Subcutaneous abdominal adipose tissue (tissue), 5 donors: ENCODE measurements around the gene TAF1.
"Not testable (repeated sequence)": the region's sequence is repeated elsewhere in the genome, so short reads cannot be mapped to it uniquely, and the experiment has no call there.

Source experiments
- H3K27ac ChIP-seq: one replicate; pipeline ENCODE4 v1.7.0; 2013; ENCODE audit warnings: low read depth, mild to moderate bottlenecking, inconsistent platforms, low read length, moderate library complexity
- H3K27me3 ChIP-seq, 5 donors: one replicate each; pipeline ENCODE4 v1.7.0; 2013; ENCODE audit warnings: low read length in 5 of 5, inconsistent platforms in 1 of 5; ENCODE audit not compliant: control insufficient read depth in 5 of 5, insufficient read depth in 4 of 5
- H3K36me3 ChIP-seq, 5 donors: one replicate each; pipeline ENCODE4 v1.7.0; 2013; ENCODE audit warnings: low read length in 5 of 5; ENCODE audit not compliant: control insufficient read depth in 5 of 5, insufficient read depth in 5 of 5
- H3K4me1 ChIP-seq, 5 donors: one replicate each; pipeline ENCODE4 v1.7.0; 2013; ENCODE audit warnings: low read length in 5 of 5, mild to moderate bottlenecking in 3 of 5, moderate library complexity in 1 of 5; ENCODE audit not compliant: control insufficient read depth in 5 of 5, insufficient read depth in 5 of 5
- H3K4me3 ChIP-seq, 5 donors: one replicate each; pipeline ENCODE4 v1.7.0; 2013; ENCODE audit warnings: low read length in 5 of 5, low read depth in 1 of 5
- H3K9ac ChIP-seq, 5 donors: one replicate each; pipeline ENCODE4 v1.7.0; 2013; ENCODE audit warnings: low read length in 5 of 5, mild to moderate bottlenecking in 4 of 5, moderate library complexity in 3 of 5
- H3K9me3 ChIP-seq, 5 donors: one replicate each; pipeline ENCODE4 v1.7.0; 2013; ENCODE audit warnings: low read length in 5 of 5; ENCODE audit not compliant: control insufficient read depth in 5 of 5
- donor health status: healthy.
- donor health status: healthy.
- donor health status: healthy.
- donor health status: healthy.
- donor health status: healthy.

Gene TAF1

GRCh38 chrX:71493111-71493613 lies 127.0 kb downstream of the TAF1 start:
- Histone ChIP-seq H3K4me1 (peaks cover 0 to 10% (median 4%) of the 10 kb centered on the region in 5 donors), H3K9me3 (peaks cover 0 to 4% (median 0%) of the 10 kb centered on the region in 5 donors), H3K36me3 (no peaks in the 10 kb centered on the region), H3K4me3 (peak overlapping the region in 4 of 5 donors; percentile 58 to 79 (median 68)), H3K9ac (peak overlapping the region in 1 of 5 donors; percentile 55), H3K27ac (peak overlapping the region; percentile 45), H3K27me3 (peaks cover 0 to 2% (median 0%) of the 10 kb centered on the region in 5 donors)

- H3K9ac ChIP-seq, H3K4me1 ChIP-seq, H3K36me3 ChIP-seq, H3K27me3 ChIP-seq, H3K4me3 ChIP-seq, H3K27ac ChIP-seq, H3K9me3 ChIP-seq: not testable (repeated sequence)
Measured at GRCh38 chrX:71495979-71496378, 129.8 kb downstream of the TAF1 start.

GRCh38 chrX:71496476-71496875 lies 130.3 kb downstream of the TAF1 start:
- Histone ChIP-seq H3K4me3 (no peak overlapping the region), H3K36me3 (no peaks in the 10 kb centered on the region), H3K27me3 (peaks cover 0 to 2% (median 0%) of the 10 kb centered on the region in 5 donors), H3K9ac (no peak overlapping the region), H3K4me1 (peaks cover 0 to 10% (median 4%) of the 10 kb centered on the region in 5 donors), H3K27ac (no peak overlapping the region), H3K9me3 (peaks cover 0 to 4% (median 0%) of the 10 kb centered on the region in 5 donors)

- not testable (repeated sequence) for H3K4me3 ChIP-seq, H3K27ac ChIP-seq, H3K36me3 ChIP-seq, H3K27me3 ChIP-seq, H3K9ac ChIP-seq, H3K4me1 ChIP-seq, H3K9me3 ChIP-seq
Measured at GRCh38 chrX:71502080-71502479, 135.9 kb downstream of the TAF1 start.

GRCh38 chrX:71504346-71504745 lies 138.2 kb downstream of the TAF1 start:
- peaks cover 0 to 4% (median 0%) of the 10 kb centered on the region in 5 donors for H3K9me3 ChIP-seq
- no peak overlapping the region for H3K9ac ChIP-seq
- H3K27me3 ChIP-seq = no peaks in the 10 kb centered on the region
- H3K36me3 ChIP-seq = no peaks in the 10 kb centered on the region
- no peak overlapping the region for H3K4me3 ChIP-seq
- no peaks in the 10 kb centered on the region for H3K4me1 ChIP-seq
- H3K27ac ChIP-seq = no peak overlapping the region

GRCh38 chrX:71509289-71509688 lies 143.1 kb downstream of the TAF1 start:
- H3K9me3 ChIP-seq = no peaks in the 10 kb centered on the region
- H3K36me3 ChIP-seq = no peaks in the 10 kb centered on the region
- H3K27me3 ChIP-seq = no peaks in the 10 kb centered on the region
- H3K4me1 ChIP-seq = no peaks in the 10 kb centered on the region
- H3K27ac ChIP-seq = no peak overlapping the region
- no peak overlapping the region for H3K4me3 ChIP-seq
- no peak overlapping the region for H3K9ac ChIP-seq

- Histone ChIP-seq H3K9ac (no peak overlapping the region), H3K27me3 (no peaks in the 10 kb centered on the region), H3K27ac (no peak overlapping the region), H3K36me3 (no peaks in the 10 kb centered on the region), H3K4me1 (peaks cover 0 to 7% (median 5%) of the 10 kb centered on the region in 5 donors), H3K9me3 (no peaks in the 10 kb centered on the region), H3K4me3 (no peak overlapping the region)
Measured at GRCh38 chrX:71510161-71510560, 144.0 kb downstream of the TAF1 start.

GRCh38 chrX:71513731-71514130 lies 147.6 kb downstream of the TAF1 start:
- H3K27ac ChIP-seq, H3K4me3 ChIP-seq, H3K9ac ChIP-seq, H3K27me3 ChIP-seq, H3K9me3 ChIP-seq, H3K36me3 ChIP-seq: not testable (repeated sequence)
- peaks cover 0 to 13% (median 5%) of the 10 kb centered on the region in 5 donors for H3K4me1 ChIP-seq

- H3K27ac ChIP-seq = no peak overlapping the region
- peaks cover 0 to 10% (median 3%) of the 10 kb centered on the region in 5 donors for H3K9me3 ChIP-seq
- H3K27me3 ChIP-seq = no peaks in the 10 kb centered on the region
- no peaks in the 10 kb centered on the region for H3K36me3 ChIP-seq
- H3K4me1 ChIP-seq = peaks cover 0 to 13% (median 5%) of the 10 kb centered on the region in 5 donors
- H3K9ac ChIP-seq = no peak overlapping the region
- no peak overlapping the region for H3K4me3 ChIP-seq
Measured at GRCh38 chrX:71514367-71515037, 148.3 kb downstream of the TAF1 start.

GRCh38 chrX:71515038-71515396 lies 148.9 kb downstream of the TAF1 start:
- Histone ChIP-seq H3K9ac (no peak overlapping the region), H3K9me3 (peaks cover 0 to 10% (median 3%) of the 10 kb centered on the region in 5 donors), H3K27ac (peak overlapping the region; percentile 42)

More at GRCh38 chrX:71515038-71515396, 148.9 kb downstream of the TAF1 start:
- peak overlapping the region in 1 of 5 donors; percentile 2 for H3K4me3 ChIP-seq
- H3K4me1 ChIP-seq = peaks cover 0 to 13% (median 5%) of the 10 kb centered on the region in 5 donors
- no peaks in the 10 kb centered on the region for H3K36me3 ChIP-seq
- no peaks in the 10 kb centered on the region for H3K27me3 ChIP-seq
